Hematopoietic multipotent progenitor cell (in vitro differentiated cells): ENCODE results near the gene CACNA1H. TPM values are rescaled to one million over a fixed set of nuclear protein-coding genes. Genes with fewer than 3 reads are reported as not detected.

ENCODE experiments used
- DNase-seq, 3 donors: peaks; one replicate each; pipeline ENCODE4 v3.0.0-alpha.2; 2011 to 2015; ENCODE audit warnings: low read depth in 2 of 3, low spot score in 2 of 3
- total RNA-seq: library from RNA; depleted of rRNA; stranded (reverse); fragments of >200 nt; gene quantifications from one replicate; pipeline ENCODE4 v1.2.3, GENCODE V29; 2012

The CACNA1H gene
- total RNA-seq, 1 donor, result under 0.01 TPM

- DNase-seq, result no peak
Measured at GRCh38 chr16:1156055-1156982, 3.4 kb downstream of the CACNA1H start.

GRCh38 chr16:1156983-1157638, 4.2 kb downstream of the CACNA1H start:
- no peak for DNase-seq

- no peak for DNase-seq
Measured at GRCh38 chr16:1157639-1158455, 4.9 kb downstream of the CACNA1H start.

- no peak for DNase-seq
Measured at GRCh38 chr16:1158456-1159324, 5.8 kb downstream of the CACNA1H start.

GRCh38 chr16:1159325-1159972, 6.5 kb downstream of the CACNA1H start:
- DNase-seq, result no peak

- no peak for DNase-seq
Measured at GRCh38 chr16:1159973-1160772, 7.3 kb downstream of the CACNA1H start.

- DNase-seq, result no peak
Measured at GRCh38 chr16:1160773-1161348, 8.0 kb downstream of the CACNA1H start.

- DNase-seq, result no peak
Measured at GRCh38 chr16:1162701-1163566, 10.0 kb downstream of the CACNA1H start.

GRCh38 chr16:1163567-1164055, 10.7 kb downstream of the CACNA1H start:
- peak in 1 of 3 donors; percentile 10 for DNase-seq

- DNase-seq, result no peak
Measured at GRCh38 chr16:1164382-1164781, 11.5 kb downstream of the CACNA1H start.

- DNase-seq, result no peak
Measured at GRCh38 chr16:1164975-1165374, 12.1 kb downstream of the CACNA1H start.

- DNase-seq, result no peak
Measured at GRCh38 chr16:1165511-1165910, 12.6 kb downstream of the CACNA1H start.

GRCh38 chr16:1167276-1168107, 14.6 kb downstream of the CACNA1H start:
- no peak for DNase-seq

- DNase-seq, result no peak
Measured at GRCh38 chr16:1168837-1169236, 15.9 kb downstream of the CACNA1H start.

- DNase-seq, result no peak
Measured at GRCh38 chr16:1169285-1170075, 16.6 kb downstream of the CACNA1H start.

- no peak for DNase-seq
Measured at GRCh38 chr16:1170076-1170418, 17.1 kb downstream of the CACNA1H start.
